ENCODE results near the gene APP. TPM values are rescaled to one million over a fixed set of nuclear protein-coding genes. Genes with fewer than 3 reads are reported as not detected.

Gene APP
- total RNA-seq, 1 donor from 2014 or later, result 306 TPM

- TF ChIP-seq EZH2 (IDR thresholded peaks at IDR 0.05), result no peak
- TF ChIP-seq CTCF (IDR thresholded peaks at IDR 0.05), result no peak
- TF ChIP-seq EZH2phosphoT487 (IDR thresholded peaks at IDR 0.05), result no peak
- Mint-ChIP-seq H3K27me3 (ENCODE audit: insufficient read depth, low read depth) (peaks cover 2% of the 10 kb centered on the region), H3K4me3 (no peak overlapping the region), H3K36me3 (no peaks in the 10 kb centered on the region), H3K4me1 (peaks cover 14% of the 10 kb centered on the region), H3K9me3 (no peaks in the 10 kb centered on the region), H3K27ac (no peak overlapping the region)
- H3F3A ChIP-seq (ENCODE audit: low read depth), result no peaks in the 10 kb centered on the region
- H3K4me3 ChIP-seq, result no peak overlapping the region
- H3K9ac ChIP-seq, result no peak overlapping the region
- no peaks in the 10 kb centered on the region for H3K36me3 ChIP-seq
- H3K4me2 ChIP-seq, result no peak overlapping the region
- H3K27me3 ChIP-seq, result no peaks in the 10 kb centered on the region
- no peaks in the 10 kb centered on the region for H4K20me1 ChIP-seq (ENCODE audit: low read depth)
- no peak for DNase-seq (ENCODE audit: low spot score)
- H3K4me1 ChIP-seq, result peaks cover 13% of the 10 kb centered on the region
- H2AFZ ChIP-seq (replicated peaks), result no peak overlapping the region
- no peaks in the 10 kb centered on the region for H3K79me2 ChIP-seq (ENCODE audit: low read depth)
- H3K9me3 ChIP-seq (ENCODE audit: low read depth), result no peaks in the 10 kb centered on the region
- no peak overlapping the region for H3K27ac ChIP-seq
Observed at GRCh38 chr21:25858325-25858724, 312.2 kb downstream of the APP start.

GRCh38 chr21:25857308-25858074 lies 313.1 kb downstream of the APP start:
- Histone ChIP-seq H3K4me3 (no peak overlapping the region), H3K9me3 (ENCODE audit: low read depth) (no peaks in the 10 kb centered on the region), H3F3A (ENCODE audit: low read depth) (no peaks in the 10 kb centered on the region), H3K4me1 (peaks cover 13% of the 10 kb centered on the region), H3K36me3 (no peaks in the 10 kb centered on the region), H3K27me3 (no peaks in the 10 kb centered on the region), H3K4me2 (no peak overlapping the region), H2AFZ (replicated peaks) (peak overlapping the region; percentile 69), H3K9ac (no peak overlapping the region), H4K20me1 (ENCODE audit: low read depth) (no peaks in the 10 kb centered on the region), H3K79me2 (ENCODE audit: low read depth) (no peaks in the 10 kb centered on the region), H3K27ac (no peak overlapping the region)
- H3K36me3 Mint-ChIP-seq, result no peaks in the 10 kb centered on the region
- no peak for DNase-seq (ENCODE audit: low spot score)
- H3K4me3 Mint-ChIP-seq, result no peak overlapping the region
- H3K27ac Mint-ChIP-seq, result no peak overlapping the region
- H3K9me3 Mint-ChIP-seq, result no peaks in the 10 kb centered on the region
- H3K4me1 Mint-ChIP-seq, result peaks cover 14% of the 10 kb centered on the region
- H3K27me3 Mint-ChIP-seq (ENCODE audit: insufficient read depth, low read depth), result peaks cover 2% of the 10 kb centered on the region
- TF ChIP-seq EZH2phosphoT487 (IDR thresholded peaks at IDR 0.05), result no peak
- no peak for TF ChIP-seq EZH2 (IDR thresholded peaks at IDR 0.05)
- no peak for TF ChIP-seq CTCF (IDR thresholded peaks at IDR 0.05)

- Histone ChIP-seq H3K27me3 (no peaks in the 10 kb centered on the region), H4K20me1 (ENCODE audit: low read depth) (no peaks in the 10 kb centered on the region), H3F3A (ENCODE audit: low read depth) (no peaks in the 10 kb centered on the region), H2AFZ (replicated peaks) (no peak overlapping the region), H3K27ac (no peak overlapping the region), H3K36me3 (no peaks in the 10 kb centered on the region), H3K9ac (no peak overlapping the region), H3K4me1 (peaks cover 13% of the 10 kb centered on the region), H3K9me3 (ENCODE audit: low read depth) (no peaks in the 10 kb centered on the region), H3K4me2 (no peak overlapping the region), H3K79me2 (ENCODE audit: low read depth) (no peaks in the 10 kb centered on the region), H3K4me3 (no peak overlapping the region)
- no peaks in the 10 kb centered on the region for H3K9me3 Mint-ChIP-seq
- H3K4me1 Mint-ChIP-seq, result peaks cover 20% of the 10 kb centered on the region
- no peak for DNase-seq (ENCODE audit: low spot score)
- H3K36me3 Mint-ChIP-seq, result no peaks in the 10 kb centered on the region
- H3K27me3 Mint-ChIP-seq (ENCODE audit: insufficient read depth, low read depth), result peaks cover 2% of the 10 kb centered on the region
- no peak overlapping the region for H3K4me3 Mint-ChIP-seq
- TF ChIP-seq CTCF (IDR thresholded peaks at IDR 0.05) (no peak), EZH2phosphoT487 (IDR thresholded peaks at IDR 0.05) (no peak), EZH2 (IDR thresholded peaks at IDR 0.05) (no peak)
- H3K27ac Mint-ChIP-seq, result no peak overlapping the region
Observed at GRCh38 chr21:25855576-25855975, 315.0 kb downstream of the APP start.

Data from neural progenitor cell (in vitro differentiated cells).